Measurements from ENCODE around the gene CRYBB3.

The CRYBB3 gene

GRCh38 chr22:25207553-25208157, 8.0 kb downstream of the CRYBB3 start:
- Histone ChIP-seq H3K9ac (ENCODE audit: low read length) (no peak overlapping the region), H2BK15ac (ENCODE audit: low read depth, poor library complexity, severe bottlenecking) (no peak overlapping the region), H3K23ac (ENCODE audit: low read length in 2 of 2) (no peak overlapping the region), H3K79me1 (replicated peaks; ENCODE audit: low read length, poor library complexity, severe bottlenecking) (no peaks in the 10 kb centered on the region), H3K4me1 (ENCODE audit: control insufficient read depth, insufficient read depth, low read depth, low read length) (no peaks in the 10 kb centered on the region), H2BK120ac (ENCODE audit: low read depth, low read length) (no peak overlapping the region), H3K4me2 (ENCODE audit: low read length, poor library complexity, severe bottlenecking) (no peak overlapping the region), H3K4ac (ENCODE audit: low read depth in 1 of 2, low read length in 2 of 2) (no peak overlapping the region), H3K14ac (ENCODE audit: low read length in 2 of 2) (no peak overlapping the region), H4K91ac (ENCODE audit: low read length) (no peak overlapping the region), H3K36me3 (ENCODE audit: control insufficient read depth in 1 of 2, insufficient read depth in 2 of 2, low read depth in 1 of 2, low read length in 2 of 2) (no peaks in the 10 kb centered on the region), H2BK12ac (ENCODE audit: low read length in 2 of 2) (no peak overlapping the region), H3K27me3 (ENCODE audit: control insufficient read depth in 1 of 2, insufficient read depth in 1 of 2, low read length in 2 of 2) (peaks cover 0 to 8% of the 10 kb centered on the region in 2 experiments), H3K4me3 (ENCODE audit: insufficient read depth in 1 of 2, low read depth in 1 of 2, low read length in 2 of 2) (no peak overlapping the region), H3K18ac (ENCODE audit: low read depth in 1 of 2, low read length in 2 of 2) (no peak overlapping the region), H3K27ac (ENCODE audit: low read length, poor library complexity, severe bottlenecking) (no peak overlapping the region), H4K8ac (ENCODE audit: low read length) (no peak overlapping the region), H2BK5ac (ENCODE audit: low read depth, low read length, poor library complexity, severe bottlenecking) (no peak overlapping the region), H2AK5ac (ENCODE audit: low read length, severe bottlenecking) (no peak overlapping the region), H2AFZ (ENCODE audit: low read depth, low read length) (no peak overlapping the region), H3K9me3 (ENCODE audit: control insufficient read depth, low read length) (no peaks in the 10 kb centered on the region)
- DNase-seq: no peak
- WGBS: 75% methylated on average over 2 of the region's 2 CpGs

DNA sequence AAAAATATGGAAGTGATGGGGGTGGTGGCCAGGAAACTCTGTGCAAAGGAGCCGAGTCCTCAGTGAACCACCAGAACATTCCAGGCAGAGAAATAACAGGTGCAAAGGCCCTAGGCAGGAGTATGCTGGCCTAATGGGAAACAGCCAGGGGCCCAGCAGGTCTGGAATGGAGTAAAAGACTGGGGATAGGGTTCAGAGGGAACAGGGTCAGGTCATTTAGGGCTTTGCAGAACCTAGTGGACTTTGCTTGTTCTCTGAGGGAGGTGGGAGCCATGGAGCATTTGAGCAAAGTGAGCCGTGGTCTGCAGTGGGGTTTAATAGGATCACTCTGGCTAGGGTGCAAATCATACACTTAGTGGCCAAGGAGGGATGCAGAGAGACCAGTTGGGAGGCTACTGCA, 8.7 kb downstream of the CRYBB3 start:
- Histone ChIP-seq H3K14ac (ENCODE audit: low read length in 2 of 2) (no peak overlapping the region), H3K4me1 (ENCODE audit: control insufficient read depth, insufficient read depth, low read depth, low read length) (no peaks in the 10 kb centered on the region), H3K4me3 (ENCODE audit: insufficient read depth in 1 of 2, low read depth in 1 of 2, low read length in 2 of 2) (no peak overlapping the region), H2AK5ac (ENCODE audit: low read length, severe bottlenecking) (no peak overlapping the region), H2BK12ac (ENCODE audit: low read length in 2 of 2) (no peak overlapping the region), H2BK120ac (ENCODE audit: low read depth, low read length) (no peak overlapping the region), H2BK5ac (ENCODE audit: low read depth, low read length, poor library complexity, severe bottlenecking) (no peak overlapping the region), H3K27me3 (ENCODE audit: control insufficient read depth in 1 of 2, insufficient read depth in 1 of 2, low read length in 2 of 2) (peaks cover 0 to 8% of the 10 kb centered on the region in 2 experiments), H3K4ac (ENCODE audit: low read depth in 1 of 2, low read length in 2 of 2) (no peak overlapping the region), H3K27ac (ENCODE audit: low read length, poor library complexity, severe bottlenecking) (no peak overlapping the region), H3K9me3 (ENCODE audit: control insufficient read depth, low read length) (no peaks in the 10 kb centered on the region), H2BK15ac (ENCODE audit: low read depth, poor library complexity, severe bottlenecking) (no peak overlapping the region), H4K8ac (ENCODE audit: low read length) (no peak overlapping the region), H2AFZ (ENCODE audit: low read depth, low read length) (no peak overlapping the region), H3K79me1 (replicated peaks; ENCODE audit: low read length, poor library complexity, severe bottlenecking) (no peaks in the 10 kb centered on the region), H4K91ac (ENCODE audit: low read length) (no peak overlapping the region), H3K36me3 (ENCODE audit: control insufficient read depth in 1 of 2, insufficient read depth in 2 of 2, low read depth in 1 of 2, low read length in 2 of 2) (no peaks in the 10 kb centered on the region), H3K18ac (ENCODE audit: low read depth in 1 of 2, low read length in 2 of 2) (no peak overlapping the region), H3K23ac (ENCODE audit: low read length in 2 of 2) (no peak overlapping the region), H3K4me2 (ENCODE audit: low read length, poor library complexity, severe bottlenecking) (no peak overlapping the region), H3K9ac (ENCODE audit: low read length) (no peak overlapping the region)
- WGBS: 88% methylated on average over 2 of the region's 2 CpGs
- no peak for DNase-seq

- Histone ChIP-seq H2BK15ac (ENCODE audit: low read depth, poor library complexity, severe bottlenecking) (no peak overlapping the region), H3K14ac (ENCODE audit: low read length in 2 of 2) (no peak overlapping the region), H3K79me1 (replicated peaks; ENCODE audit: low read length, poor library complexity, severe bottlenecking) (no peaks in the 10 kb centered on the region), H3K4me3 (ENCODE audit: insufficient read depth in 1 of 2, low read depth in 1 of 2, low read length in 2 of 2) (no peak overlapping the region), H3K9ac (ENCODE audit: low read length) (no peak overlapping the region), H2BK120ac (ENCODE audit: low read depth, low read length) (no peak overlapping the region), H2BK5ac (ENCODE audit: low read depth, low read length, poor library complexity, severe bottlenecking) (no peak overlapping the region), H3K27me3 (ENCODE audit: control insufficient read depth in 1 of 2, insufficient read depth in 1 of 2, low read length in 2 of 2) (peaks cover 0 to 8% of the 10 kb centered on the region in 2 experiments), H4K91ac (ENCODE audit: low read length) (no peak overlapping the region), H3K36me3 (ENCODE audit: control insufficient read depth in 1 of 2, insufficient read depth in 2 of 2, low read depth in 1 of 2, low read length in 2 of 2) (no peaks in the 10 kb centered on the region), H3K4ac (ENCODE audit: low read depth in 1 of 2, low read length in 2 of 2) (no peak overlapping the region), H2AK5ac (ENCODE audit: low read length, severe bottlenecking) (no peak overlapping the region), H3K23ac (ENCODE audit: low read length in 2 of 2) (no peak overlapping the region), H3K9me3 (ENCODE audit: control insufficient read depth, low read length) (no peaks in the 10 kb centered on the region), H3K4me1 (ENCODE audit: control insufficient read depth, insufficient read depth, low read depth, low read length) (no peaks in the 10 kb centered on the region), H3K18ac (ENCODE audit: low read depth in 1 of 2, low read length in 2 of 2) (no peak overlapping the region), H3K27ac (ENCODE audit: low read length, poor library complexity, severe bottlenecking) (no peak overlapping the region), H3K4me2 (ENCODE audit: low read length, poor library complexity, severe bottlenecking) (no peak overlapping the region), H2BK12ac (ENCODE audit: low read length in 2 of 2) (no peak overlapping the region), H4K8ac (ENCODE audit: low read length) (no peak overlapping the region), H2AFZ (ENCODE audit: low read depth, low read length) (no peak overlapping the region)
- WGBS: 86% methylated on average over 13 of the region's 17 CpGs
- DNase-seq: no peak
Observed at GRCh38 chr22:25208743-25209505, 9.3 kb downstream of the CRYBB3 start.

- Histone ChIP-seq H4K91ac (ENCODE audit: low read length) (no peak overlapping the region), H2BK15ac (ENCODE audit: low read depth, poor library complexity, severe bottlenecking) (no peak overlapping the region), H3K4me2 (ENCODE audit: low read length, poor library complexity, severe bottlenecking) (no peak overlapping the region), H3K27ac (ENCODE audit: low read length, poor library complexity, severe bottlenecking) (no peak overlapping the region), H3K36me3 (ENCODE audit: control insufficient read depth in 1 of 2, insufficient read depth in 2 of 2, low read depth in 1 of 2, low read length in 2 of 2) (no peaks in the 10 kb centered on the region), H4K8ac (ENCODE audit: low read length) (no peak overlapping the region), H3K4me1 (ENCODE audit: control insufficient read depth, insufficient read depth, low read depth, low read length) (no peaks in the 10 kb centered on the region), H3K18ac (ENCODE audit: low read depth in 1 of 2, low read length in 2 of 2) (no peak overlapping the region), H2AK5ac (ENCODE audit: low read length, severe bottlenecking) (no peak overlapping the region), H3K4me3 (ENCODE audit: insufficient read depth in 1 of 2, low read depth in 1 of 2, low read length in 2 of 2) (no peak overlapping the region), H3K23ac (ENCODE audit: low read length in 2 of 2) (no peak overlapping the region), H3K27me3 (ENCODE audit: control insufficient read depth in 1 of 2, insufficient read depth in 1 of 2, low read length in 2 of 2) (peaks cover 0 to 8% of the 10 kb centered on the region in 2 experiments), H2BK12ac (ENCODE audit: low read length in 2 of 2) (no peak overlapping the region), H3K9ac (ENCODE audit: low read length) (no peak overlapping the region), H2BK120ac (ENCODE audit: low read depth, low read length) (no peak overlapping the region), H3K14ac (ENCODE audit: low read length in 2 of 2) (no peak overlapping the region), H2AFZ (ENCODE audit: low read depth, low read length) (no peak overlapping the region), H3K9me3 (ENCODE audit: control insufficient read depth, low read length) (no peaks in the 10 kb centered on the region), H3K4ac (ENCODE audit: low read depth in 1 of 2, low read length in 2 of 2) (no peak overlapping the region), H2BK5ac (ENCODE audit: low read depth, low read length, poor library complexity, severe bottlenecking) (no peak overlapping the region), H3K79me1 (replicated peaks; ENCODE audit: low read length, poor library complexity, severe bottlenecking) (no peaks in the 10 kb centered on the region)
- WGBS: 95% methylated on average over 3 of the region's 3 CpGs
- DNase-seq: no peak
Observed at GRCh38 chr22:25210793-25211192, 11.1 kb downstream of the CRYBB3 start.
